ENCODE data around the gene LUC7L2.
A peak's percentile ranks its signal among the peaks of the same experiment; 100 is the strongest.

Gene LUC7L2

DNA sequence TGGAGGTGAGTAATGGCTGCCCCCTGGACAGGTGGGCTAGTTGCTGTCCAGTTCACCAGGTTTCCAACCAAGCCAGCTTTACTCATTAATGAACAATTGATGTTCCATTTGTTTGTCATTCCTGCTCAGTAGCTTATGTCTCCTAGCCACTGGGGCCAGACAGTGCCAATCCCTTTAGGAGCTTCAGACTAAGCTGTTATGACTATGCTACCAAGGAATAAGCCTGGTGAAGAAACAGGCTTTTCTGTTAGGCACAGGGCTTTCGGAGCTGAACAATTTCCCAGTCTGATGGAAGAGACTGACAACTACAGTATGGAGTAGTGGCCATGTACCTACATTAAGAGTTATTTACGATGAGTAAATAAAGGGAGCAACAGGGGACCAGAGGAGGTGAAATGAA lies 20.7 kb upstream of the LUC7L2 start:
- TF ChIP-seq EP300 (IDR thresholded peaks at IDR 0.05; ENCODE audit: borderline replicate concordance) (no peak), FOXM1 (IDR thresholded peaks at IDR 0.05; ENCODE audit: borderline replicate concordance, low read depth) (no peak), CREB1 (IDR thresholded peaks at IDR 0.05; ENCODE audit: low read depth) (no peak), NFIC (IDR thresholded peaks at IDR 0.05) (no peak), TCF12 (IDR thresholded peaks at IDR 0.05; ENCODE audit: low read depth) (no peak), CEBPB (IDR thresholded peaks at IDR 0.05) (no peak), YY1 (IDR thresholded peaks at IDR 0.05; ENCODE audit: low read depth) (no peak), EGR1 (IDR thresholded peaks at IDR 0.05) (no peak), TEAD4 (IDR thresholded peaks at IDR 0.05) (no peak), RAD21 (IDR thresholded peaks at IDR 0.05; ENCODE audit: low read depth) (no peak), ZBTB7A (IDR thresholded peaks at IDR 0.05; ENCODE audit: low read depth) (no peak), TAF1 (IDR thresholded peaks at IDR 0.05; ENCODE audit: low read depth) (no peak)
- TF ChIP-seq, protein P1, sequence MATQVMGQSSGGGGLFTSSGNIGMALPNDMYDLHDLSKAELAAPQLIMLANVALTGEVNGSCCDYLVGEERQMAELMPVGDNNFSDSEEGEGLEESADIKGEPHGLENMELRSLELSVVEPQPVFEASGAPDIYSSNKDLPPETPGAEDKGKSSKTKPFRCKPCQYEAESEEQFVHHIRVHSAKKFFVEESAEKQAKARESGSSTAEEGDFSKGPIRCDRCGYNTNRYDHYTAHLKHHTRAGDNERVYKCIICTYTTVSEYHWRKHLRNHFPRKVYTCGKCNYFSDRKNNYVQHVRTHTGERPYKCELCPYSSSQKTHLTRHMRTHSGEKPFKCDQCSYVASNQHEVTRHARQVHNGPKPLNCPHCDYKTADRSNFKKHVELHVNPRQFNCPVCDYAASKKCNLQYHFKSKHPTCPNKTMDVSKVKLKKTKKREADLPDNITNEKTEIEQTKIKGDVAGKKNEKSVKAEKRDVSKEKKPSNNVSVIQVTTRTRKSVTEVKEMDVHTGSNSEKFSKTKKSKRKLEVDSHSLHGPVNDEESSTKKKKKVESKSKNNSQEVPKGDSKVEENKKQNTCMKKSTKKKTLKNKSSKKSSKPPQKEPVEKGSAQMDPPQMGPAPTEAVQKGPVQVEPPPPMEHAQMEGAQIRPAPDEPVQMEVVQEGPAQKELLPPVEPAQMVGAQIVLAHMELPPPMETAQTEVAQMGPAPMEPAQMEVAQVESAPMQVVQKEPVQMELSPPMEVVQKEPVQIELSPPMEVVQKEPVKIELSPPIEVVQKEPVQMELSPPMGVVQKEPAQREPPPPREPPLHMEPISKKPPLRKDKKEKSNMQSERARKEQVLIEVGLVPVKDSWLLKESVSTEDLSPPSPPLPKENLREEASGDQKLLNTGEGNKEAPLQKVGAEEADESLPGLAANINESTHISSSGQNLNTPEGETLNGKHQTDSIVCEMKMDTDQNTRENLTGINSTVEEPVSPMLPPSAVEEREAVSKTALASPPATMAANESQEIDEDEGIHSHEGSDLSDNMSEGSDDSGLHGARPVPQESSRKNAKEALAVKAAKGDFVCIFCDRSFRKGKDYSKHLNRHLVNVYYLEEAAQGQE (IDR thresholded peaks at IDR 0.05; ENCODE audit: low read depth) = no peak
- TF ChIP-seq, protein P2, sequence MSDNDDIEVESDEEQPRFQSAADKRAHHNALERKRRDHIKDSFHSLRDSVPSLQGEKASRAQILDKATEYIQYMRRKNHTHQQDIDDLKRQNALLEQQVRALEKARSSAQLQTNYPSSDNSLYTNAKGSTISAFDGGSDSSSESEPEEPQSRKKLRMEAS (IDR thresholded peaks at IDR 0.05) = no peak
- TF ChIP-seq, protein P3, sequence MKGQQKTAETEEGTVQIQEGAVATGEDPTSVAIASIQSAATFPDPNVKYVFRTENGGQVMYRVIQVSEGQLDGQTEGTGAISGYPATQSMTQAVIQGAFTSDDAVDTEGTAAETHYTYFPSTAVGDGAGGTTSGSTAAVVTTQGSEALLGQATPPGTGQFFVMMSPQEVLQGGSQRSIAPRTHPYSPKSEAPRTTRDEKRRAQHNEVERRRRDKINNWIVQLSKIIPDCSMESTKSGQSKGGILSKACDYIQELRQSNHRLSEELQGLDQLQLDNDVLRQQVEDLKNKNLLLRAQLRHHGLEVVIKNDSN (IDR thresholded peaks at IDR 0.05) = no peak

DNA sequence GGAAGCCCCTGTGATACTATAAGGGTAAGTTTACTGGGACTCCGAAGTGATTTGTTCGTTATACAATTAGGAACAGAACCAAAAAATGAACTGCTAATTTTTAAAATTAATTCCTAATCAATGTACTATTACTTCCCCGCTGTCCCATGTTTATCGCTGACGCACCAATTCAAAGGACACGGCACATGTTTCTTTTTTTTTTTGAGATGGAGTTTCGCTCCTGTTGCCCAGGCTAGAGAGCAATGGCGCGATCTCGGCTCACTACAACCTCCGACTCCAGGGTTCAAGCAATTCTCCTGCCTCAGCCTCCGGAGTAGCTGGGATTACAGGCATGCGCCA lies 20.0 kb upstream of the LUC7L2 start:
- TF ChIP-seq FOXM1 (IDR thresholded peaks at IDR 0.05; ENCODE audit: borderline replicate concordance, low read depth) (no peak), EP300 (IDR thresholded peaks at IDR 0.05; ENCODE audit: borderline replicate concordance) (no peak), ZBTB7A (IDR thresholded peaks at IDR 0.05; ENCODE audit: low read depth) (no peak), CEBPB (IDR thresholded peaks at IDR 0.05) (no peak), RAD21 (IDR thresholded peaks at IDR 0.05; ENCODE audit: low read depth) (no peak), CREB1 (IDR thresholded peaks at IDR 0.05; ENCODE audit: low read depth) (no peak), TAF1 (IDR thresholded peaks at IDR 0.05; ENCODE audit: low read depth) (no peak), TEAD4 (IDR thresholded peaks at IDR 0.05) (no peak), YY1 (IDR thresholded peaks at IDR 0.05; ENCODE audit: low read depth) (no peak)
- TF ChIP-seq, protein P2 (IDR thresholded peaks at IDR 0.05) = no peak
- TF ChIP-seq, protein P3 (IDR thresholded peaks at IDR 0.05) = no peak
- TF ChIP-seq, protein P1 (IDR thresholded peaks at IDR 0.05; ENCODE audit: low read depth) = no peak

DNA sequence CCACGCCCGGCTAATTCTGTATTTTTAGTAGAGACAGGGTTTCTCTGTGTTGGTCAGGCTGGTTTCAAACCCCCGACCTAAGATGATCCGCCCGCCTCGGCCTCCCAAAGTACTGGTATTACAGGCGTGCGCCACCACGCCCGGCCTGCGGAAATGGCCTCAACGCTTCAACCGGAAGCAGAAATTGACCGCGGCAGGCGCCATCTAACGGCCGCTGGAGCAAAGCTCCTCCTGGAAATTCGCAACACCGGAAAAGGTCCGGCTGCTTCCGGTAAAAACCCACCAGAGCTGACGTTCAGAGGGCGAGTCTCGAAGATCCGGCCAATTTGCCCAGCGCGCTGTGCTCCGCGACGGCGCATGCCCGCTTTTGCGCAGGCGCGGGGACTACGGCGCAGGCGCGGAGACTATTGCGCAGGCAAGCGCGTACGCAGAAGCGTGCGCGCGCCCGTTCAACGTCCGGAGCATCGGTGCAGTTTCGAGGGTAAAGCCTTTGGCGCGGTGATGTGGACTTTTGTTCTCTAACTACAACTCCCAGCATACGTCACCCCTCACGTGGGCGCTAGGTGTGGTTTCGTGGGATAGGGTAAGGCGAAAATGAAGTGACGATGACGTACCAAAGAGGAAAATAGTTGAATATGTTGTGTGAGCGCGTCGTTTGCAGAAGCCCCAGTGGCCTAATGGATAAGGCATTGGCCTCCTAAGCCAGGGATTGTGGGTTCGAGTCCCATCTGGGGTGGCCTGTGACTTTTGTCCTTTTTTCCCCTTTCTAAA lies 19.5 kb upstream of the LUC7L2 start:
- TF ChIP-seq NFIC (IDR thresholded peaks at IDR 0.05) = peak; percentile 19; the same call in 1 of the 2 replicates
- TF ChIP-seq EGR1 (IDR thresholded peaks at IDR 0.05) = 0 out of 2 replicates have a peak, but pooled peaks have one; percentile 11
- peak; percentile 5; the same call in 1 of the 2 replicates for TF ChIP-seq EP300 (IDR thresholded peaks at IDR 0.05; ENCODE audit: borderline replicate concordance)
- peak; percentile 82 for TF ChIP-seq YY1 (IDR thresholded peaks at IDR 0.05; ENCODE audit: low read depth)
- TF ChIP-seq RAD21 (IDR thresholded peaks at IDR 0.05; ENCODE audit: low read depth) = peak; percentile 22; the same call in 1 of the 2 replicates
- TF ChIP-seq ZBTB7A (IDR thresholded peaks at IDR 0.05; ENCODE audit: low read depth) = no peak
- TF ChIP-seq, protein P2 (IDR thresholded peaks at IDR 0.05) = peak; percentile 93
- TF ChIP-seq TCF12 (IDR thresholded peaks at IDR 0.05; ENCODE audit: low read depth) = peak; percentile 54
- TF ChIP-seq TEAD4 (IDR thresholded peaks at IDR 0.05) = peak; percentile 94
- TF ChIP-seq, protein P3 (IDR thresholded peaks at IDR 0.05) = peak; percentile 99
- peak; percentile 85 for TF ChIP-seq CREB1 (IDR thresholded peaks at IDR 0.05; ENCODE audit: low read depth)
- no peak for TF ChIP-seq FOXM1 (IDR thresholded peaks at IDR 0.05; ENCODE audit: borderline replicate concordance, low read depth)
- peak; percentile 64 for TF ChIP-seq CEBPB (IDR thresholded peaks at IDR 0.05)
- peak; percentile 35; the same call in 1 of the 2 replicates for TF ChIP-seq TAF1 (IDR thresholded peaks at IDR 0.05; ENCODE audit: low read depth)
- TF ChIP-seq, protein P1 (IDR thresholded peaks at IDR 0.05; ENCODE audit: low read depth) = no peak

Data from Ishikawa (cell line).